HEK293T (cell line): ENCODE measurements around the gene KMT2C.

Experiments used
- CTCF ChIA-PET: fragments of 350-600 bp; formaldehyde crosslinking; extraction: SDS; loops from one replicate; lab custom pipeline; 2021; ENCODE audit warnings: antibody characterized with exemption, inconsistent platforms; lab: Yijun Ruan, JAX
- POLR2A ChIA-PET: fragments of 350-600 bp; formaldehyde crosslinking; extraction: SDS; loops from one replicate; lab custom pipeline; 2020; ENCODE audit warnings: antibody characterized with exemption, inconsistent platforms; lab: Yijun Ruan, JAX
- DNase-seq: peaks from one replicate; pipeline ENCODE4 v3.0.0; 2012; ENCODE audit warnings: mixed read lengths; ENCODE audit errors: extremely low spot score
- ARNT ChIP-seq: fragments of 450-650 bp; IDR thresholded peaks from 2 replicates; pipeline ENCODE4 v1.6.1; 2017; ENCODE audit warnings: mild to moderate bottlenecking
- BHLHE40 ChIP-seq: fragments of 450-650 bp; IDR thresholded peaks from 2 replicates; pipeline ENCODE4 v1.6.1; 2016; ENCODE audit warnings: mild to moderate bottlenecking, moderate library complexity, borderline replicate concordance
- CTBP1 ChIP-seq: fragments of 450-650 bp; IDR thresholded peaks from 2 replicates; pipeline ENCODE4 v1.6.1; 2016; ENCODE audit warnings: borderline replicate concordance
- ELF4 ChIP-seq: fragments of 450-650 bp; IDR thresholded peaks from 2 replicates; pipeline ENCODE4 v1.6.1; 2017; ENCODE audit warnings: antibody characterized with exemption
- FOXA1 ChIP-seq: fragments of 450-650 bp; IDR thresholded peaks from 2 replicates; pipeline ENCODE4 v1.6.1; 2016; ENCODE audit warnings: mild to moderate bottlenecking
- FOXK2 ChIP-seq: fragments of 450-650 bp; IDR thresholded peaks from 2 replicates; pipeline ENCODE4 v1.6.1; 2016; ENCODE audit warnings: mild to moderate bottlenecking
- FOXM1 ChIP-seq: fragments of 450-650 bp; IDR thresholded peaks from 2 replicates; pipeline ENCODE4 v1.6.1; 2017; ENCODE audit warnings: mild to moderate bottlenecking, borderline replicate concordance
- HDGF ChIP-seq: fragments of 450-650 bp; IDR thresholded peaks from 2 replicates; pipeline ENCODE4 v1.6.1; 2017; ENCODE audit warnings: antibody characterized with exemption, borderline replicate concordance
- L3MBTL2 ChIP-seq: fragments of 450-650 bp; conservative IDR thresholded peaks from 2 replicates; pipeline ENCODE4 v1.6.1; 2016; ENCODE audit warnings: mild to moderate bottlenecking
- LEF1 ChIP-seq: fragments of 450-650 bp; IDR thresholded peaks from 2 replicates; pipeline ENCODE4 v1.6.1; 2017; ENCODE audit warnings: mild to moderate bottlenecking, borderline replicate concordance
- NFRKB ChIP-seq: fragments of 450-650 bp; IDR thresholded peaks from 2 replicates; pipeline ENCODE4 v1.6.1; 2016; ENCODE audit warnings: mild to moderate bottlenecking, moderate library complexity
- PKNOX1 ChIP-seq: fragments of 450-650 bp; IDR thresholded peaks from 2 replicates; pipeline ENCODE4 v1.6.1; 2016
- SP1 ChIP-seq: fragments of 450-650 bp; IDR thresholded peaks from 2 replicates; pipeline ENCODE4 v1.6.1; 2017
- SUZ12 ChIP-seq: fragments of 450-650 bp; IDR thresholded peaks from 2 replicates; pipeline ENCODE4 v1.6.1; 2016; ENCODE audit warnings: mild to moderate bottlenecking
- TARDBP ChIP-seq: fragments of 450-650 bp; IDR thresholded peaks from 2 replicates; pipeline ENCODE4 v1.6.1; 2016
- ZNF384 ChIP-seq: fragments of 450-650 bp; IDR thresholded peaks from 2 replicates; pipeline ENCODE4 v1.6.1; 2016

The KMT2C gene

GRCh38 chr7:152117356-152117755 is 318.4 kb downstream of the KMT2C start:
- POLR2A ChIA-PET: no interaction called here
- CTCF ChIA-PET: no interaction called here
- no peak for DNase-seq
- TF ChIP-seq ELF4 (no peak), BHLHE40 (no peak), TARDBP (no peak), ARNT (no peak), CTBP1 (no peak), LEF1 (no peak), FOXK2 (no peak), FOXA1 (no peak), SP1 (no peak), ZNF384 (no peak)

GRCh38 chr7:152115021-152115718 is 320.6 kb downstream of the KMT2C start:
- ChIA-PET POLR2A (no interaction called here), CTCF (no interaction called here)
- TF ChIP-seq ELF4: no peak
- TF ChIP-seq TARDBP: no peak
- TF ChIP-seq CTBP1: no peak
- no peak for TF ChIP-seq SUZ12
- TF ChIP-seq FOXM1: no peak
- TF ChIP-seq ARNT: no peak
- TF ChIP-seq BHLHE40: no peak
- no peak for TF ChIP-seq FOXK2
- no peak for TF ChIP-seq SP1
- no peak for TF ChIP-seq NFRKB
- no peak for TF ChIP-seq PKNOX1
- TF ChIP-seq L3MBTL2: no peak
- TF ChIP-seq FOXA1: no peak
- TF ChIP-seq ZNF384: no peak
- no peak for TF ChIP-seq HDGF
- TF ChIP-seq LEF1: no peak
- no peak for DNase-seq

- ChIA-PET CTCF (no interaction called here), POLR2A (no interaction called here)
- TF ChIP-seq ZNF384 (no peak), FOXM1 (no peak), FOXK2 (no peak), NFRKB (no peak), SUZ12 (no peak), CTBP1 (no peak), BHLHE40 (no peak), L3MBTL2 (no peak), SP1 (no peak), ARNT (no peak), PKNOX1 (no peak), TARDBP (no peak), HDGF (no peak), FOXA1 (no peak), ELF4 (no peak), LEF1 (no peak)
- DNase-seq: no peak
Observed at GRCh38 chr7:152112829-152113228, 323.0 kb downstream of the KMT2C start.

GRCh38 chr7:152108359-152108758 is 327.4 kb downstream of the KMT2C start:
- no peak for DNase-seq
- TF ChIP-seq PKNOX1: peak; percentile 13; the same call in 1 of the 2 replicates
- no peak for TF ChIP-seq SUZ12
- POLR2A ChIA-PET: no interaction called here

GRCh38 chr7:152107945-152108344 is 327.9 kb downstream of the KMT2C start:
- TF ChIP-seq FOXA1: no peak
- TF ChIP-seq LEF1: no peak
- ChIA-PET POLR2A (no interaction called here), CTCF (no interaction called here)
- DNase-seq: no peak

More at GRCh38 chr7:152108359-152108758, 327.4 kb downstream of the KMT2C start:
- CTCF ChIA-PET: no interaction called here

- DNase-seq: no peak
- POLR2A ChIA-PET: no interaction called here
- CTCF ChIA-PET: no interaction called here
- no peak for TF ChIP-seq L3MBTL2
- no peak for TF ChIP-seq TARDBP
- TF ChIP-seq NFRKB: no peak
- TF ChIP-seq FOXA1: no peak
- TF ChIP-seq ARNT: no peak
- TF ChIP-seq SUZ12: no peak
Observed at GRCh38 chr7:152106990-152107389, 328.8 kb downstream of the KMT2C start.

GRCh38 chr7:152105205-152105604 is 330.6 kb downstream of the KMT2C start:
- DNase-seq: no peak
- ChIA-PET CTCF (no interaction called here), POLR2A (no interaction called here)
- no peak for TF ChIP-seq SUZ12
- no peak for TF ChIP-seq LEF1
- no peak for TF ChIP-seq PKNOX1
- no peak for TF ChIP-seq ARNT
- TF ChIP-seq TARDBP: no peak
- no peak for TF ChIP-seq FOXM1
- TF ChIP-seq CTBP1: no peak
